ENCODE data around the gene ADAM30.

DNA sequence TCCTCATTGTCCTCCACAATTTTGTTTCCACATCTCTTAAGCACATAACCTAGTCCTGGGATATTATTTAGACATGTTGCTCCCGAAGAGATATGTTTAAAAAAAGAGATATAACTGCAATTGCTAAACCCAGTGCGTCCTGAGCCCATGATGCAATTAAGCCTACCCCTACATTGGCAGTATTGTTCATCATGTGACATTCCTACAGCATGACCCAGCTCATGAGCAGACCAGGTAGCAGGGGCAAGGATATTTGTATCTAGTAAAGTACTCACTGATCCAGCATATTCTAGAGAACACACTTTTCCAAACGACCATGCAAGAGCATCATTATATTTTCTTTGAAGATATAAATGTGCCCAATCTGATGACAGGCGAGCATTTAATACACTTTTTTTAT is 1.2 kb downstream of the ADAM30 start:
- TF ChIP-seq GATA2 (IDR thresholded peaks at IDR 0.05; ENCODE audit: low read depth, low read length) (no peak), GATA3 (IDR thresholded peaks at IDR 0.05; ENCODE audit: low read depth, low read length) (no peak)
